GM12892 (cell line): ENCODE measurements around the gene CTNS. TPM values are rescaled to one million over a fixed set of nuclear protein-coding genes. Genes with fewer than 3 reads are reported as not detected.

ENCODE experiments used
- DNase-seq: peaks from one replicate; pipeline ENCODE4 v3.0.0; 2011; ENCODE audit not compliant: insufficient read length
- FAIRE-seq: peaks from 2 replicates; lab custom pipeline; 2011; peaks lifted over from hg19 to GRCh38; lab: Jason Lieb, UNC
- POLR2A ChIP-seq: IDR thresholded peaks from 2 replicates; pipeline ENCODE4 v1.6.1; 2011; ENCODE audit warnings: low read depth, low read length, control low read depth
- POLR2AphosphoS5 ChIP-seq: IDR thresholded peaks from 2 replicates; pipeline ENCODE4 v1.6.1; 2011; ENCODE audit warnings: low read depth, low read length, control low read depth
- TAF1 ChIP-seq: IDR thresholded peaks from 2 replicates; pipeline ENCODE4 v1.6.1; 2011; ENCODE audit warnings: low read depth, mild to moderate bottlenecking, control low read depth, low read length, borderline replicate concordance
- polyA plus RNA-seq: library from polyadenylated mRNA; unstranded; fragments of >200 nt; gene quantifications from one replicate; pipeline ENCODE4 v1.2.1, GENCODE V29; 2012; ENCODE audit warnings: missing spikeins, inconsistent platforms; ENCODE audit not compliant: missing spikeins

CTNS gene
- 5.6 TPM for polyA plus RNA-seq

DNA sequence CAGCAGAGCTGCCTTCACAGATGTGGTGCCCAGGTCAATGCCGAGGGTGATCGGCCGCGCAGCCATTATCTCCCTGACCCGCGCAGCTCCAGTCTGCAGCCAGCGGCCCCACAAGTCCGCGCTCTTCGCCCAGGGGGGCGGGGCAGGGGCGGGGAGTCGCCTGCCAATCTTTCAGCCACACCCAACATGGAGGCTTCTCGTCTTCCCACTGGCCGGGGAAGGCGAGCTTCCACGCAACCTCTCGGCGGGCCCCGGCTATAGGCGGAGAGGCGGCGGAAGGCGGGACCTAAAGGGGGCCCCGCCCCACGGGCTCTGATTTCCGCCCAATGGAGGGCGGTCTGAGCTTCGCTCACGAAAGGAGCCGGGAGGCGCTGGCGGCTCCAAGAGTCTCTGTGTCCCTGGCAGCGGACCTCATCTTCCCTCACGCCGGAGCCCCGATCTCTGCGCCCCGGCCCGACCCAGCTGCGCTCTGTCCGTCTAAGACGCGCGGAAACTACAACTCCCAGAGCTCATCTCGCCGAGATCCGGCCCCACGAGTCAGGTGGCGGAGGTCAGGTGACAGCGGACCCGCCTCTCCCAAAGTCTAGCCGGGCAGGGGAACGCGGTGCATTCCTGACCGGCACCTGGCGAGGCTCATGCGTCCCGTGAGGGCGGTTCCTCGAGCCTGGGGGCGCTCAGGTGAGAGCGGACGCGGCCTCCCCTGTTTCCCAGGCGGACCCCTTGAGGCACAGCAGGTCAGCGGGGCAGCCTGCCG is at the start of gene CTNS, which contains the start of gene SHPK:
CTNS (plus strand) TSS at position 607 of the 754 bp plus-strand sequence. CDS start 3,447 bp downstream, outside the sequence.
SHPK (minus strand) TSS at position 97 of the 754 bp plus-strand sequence; CDS start at position 66, 31 bp downstream.
- FAIRE-seq = peak; percentile 99
- TF ChIP-seq POLR2AphosphoS5 (peak; percentile 46; the same call in 1 of the 2 replicates), POLR2A (peak; percentile 83), TAF1 (peak; percentile 52; the same call in 1 of the 2 replicates)
- DNase-seq = peak; percentile 99

DNA sequence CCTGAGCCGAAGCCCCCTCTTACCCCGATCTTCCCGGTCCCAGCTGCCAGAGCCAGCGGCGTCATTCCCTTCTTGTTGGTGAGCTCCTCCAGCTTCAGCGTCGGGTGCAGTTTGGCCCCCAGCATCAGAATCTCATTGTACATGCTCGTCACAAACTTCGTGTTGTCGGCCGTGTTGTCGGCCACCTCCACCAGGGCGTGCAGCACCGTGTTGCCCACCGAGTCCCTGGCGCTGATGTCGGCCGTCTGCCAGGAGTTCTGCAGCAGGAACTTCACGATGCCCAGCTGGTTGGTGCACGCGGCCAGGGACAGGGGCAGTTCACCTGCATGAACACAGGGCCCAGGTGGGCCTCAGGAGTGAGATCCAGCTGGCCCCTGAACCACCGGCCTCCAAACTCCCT is 46.8 kb upstream of the CTNS start:
- FAIRE-seq = no peak
- no peak for DNase-seq
- TF ChIP-seq POLR2A (no peak), POLR2AphosphoS5 (no peak), TAF1 (no peak)

DNA sequence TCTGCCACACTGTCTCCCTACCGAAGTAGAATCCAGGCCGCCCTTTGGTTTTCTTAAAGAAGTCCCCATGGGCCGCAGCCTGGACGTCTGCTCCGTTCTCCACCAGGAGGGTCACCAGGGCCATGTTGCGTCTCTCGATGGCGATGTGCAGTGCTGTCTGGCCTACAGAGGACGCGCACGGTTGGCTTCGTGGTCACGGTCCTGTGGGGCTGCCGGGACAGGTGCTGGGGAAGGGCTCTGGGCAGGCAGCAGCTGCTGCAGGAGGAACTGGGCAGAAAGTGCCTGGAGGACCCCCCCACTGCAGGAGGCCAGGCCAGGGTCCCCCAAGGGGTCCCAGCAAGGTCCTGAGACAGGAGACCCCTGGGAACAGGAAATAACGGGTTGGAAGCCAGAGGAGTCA is 46.3 kb upstream of the CTNS start:
- FAIRE-seq (no peak), DNase-seq (no peak)
- no peak for TF ChIP-seq POLR2A
- no peak for TF ChIP-seq TAF1
- no peak for TF ChIP-seq POLR2AphosphoS5

DNA sequence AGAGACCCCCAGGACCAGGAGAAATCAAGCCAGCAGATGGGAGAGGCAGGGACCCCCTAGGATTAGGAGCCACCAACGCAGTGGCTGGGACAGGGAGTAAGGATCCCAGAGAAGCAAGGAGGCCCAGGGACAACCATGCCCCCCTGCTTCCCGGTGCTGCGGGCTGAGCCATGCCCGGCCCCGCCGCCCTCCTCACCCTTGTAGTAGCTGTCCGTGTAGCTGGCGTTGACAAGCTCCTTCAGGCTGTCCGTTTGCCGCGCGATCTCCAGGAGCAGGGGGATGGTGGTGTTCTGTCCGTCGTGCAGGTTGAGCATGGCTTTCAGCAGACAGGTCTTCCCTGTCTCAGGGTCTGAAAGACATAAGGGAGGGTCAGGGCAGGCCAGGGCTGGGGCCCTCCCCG is 45.8 kb upstream of the CTNS start:
- FAIRE-seq = no peak
- DNase-seq = no peak
- TF ChIP-seq POLR2AphosphoS5 (no peak), POLR2A (no peak), TAF1 (no peak)

DNA sequence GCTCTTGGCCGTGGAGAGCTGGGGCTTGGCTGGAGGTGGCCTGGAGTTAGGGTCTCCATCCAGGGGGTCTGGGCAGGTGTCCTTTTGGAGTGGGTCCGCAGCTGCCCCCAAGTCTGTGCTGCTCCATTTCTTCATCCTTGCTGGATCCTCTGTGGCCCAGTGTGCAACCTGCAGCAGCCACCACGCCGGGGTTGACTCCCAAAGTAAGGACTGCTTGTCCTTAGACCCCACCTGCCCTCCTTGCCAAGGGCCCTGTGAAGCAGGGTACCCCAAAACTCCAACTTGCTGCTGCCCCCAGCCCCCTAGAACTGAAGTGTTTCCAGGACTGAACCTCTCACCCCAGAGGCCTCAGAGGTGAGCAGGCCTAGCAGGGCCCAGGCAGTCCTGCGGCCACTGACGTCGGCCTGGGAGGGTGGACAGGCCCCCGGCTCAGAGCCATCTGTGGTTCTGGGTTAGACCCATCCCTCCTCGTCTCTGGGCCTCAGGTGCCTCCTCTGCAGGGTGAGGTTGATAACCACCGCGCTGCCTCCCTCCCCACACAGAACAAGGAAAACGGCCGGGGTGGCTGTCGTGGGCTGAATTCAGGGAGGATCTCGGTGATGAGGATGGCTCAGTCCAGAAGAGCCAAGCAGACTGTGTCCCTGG is 44.2 kb upstream of the CTNS start:
- DNase-seq (no peak), FAIRE-seq (no peak)
- TF ChIP-seq POLR2A = no peak
- no peak for TF ChIP-seq POLR2AphosphoS5
- TF ChIP-seq TAF1 = no peak

DNA sequence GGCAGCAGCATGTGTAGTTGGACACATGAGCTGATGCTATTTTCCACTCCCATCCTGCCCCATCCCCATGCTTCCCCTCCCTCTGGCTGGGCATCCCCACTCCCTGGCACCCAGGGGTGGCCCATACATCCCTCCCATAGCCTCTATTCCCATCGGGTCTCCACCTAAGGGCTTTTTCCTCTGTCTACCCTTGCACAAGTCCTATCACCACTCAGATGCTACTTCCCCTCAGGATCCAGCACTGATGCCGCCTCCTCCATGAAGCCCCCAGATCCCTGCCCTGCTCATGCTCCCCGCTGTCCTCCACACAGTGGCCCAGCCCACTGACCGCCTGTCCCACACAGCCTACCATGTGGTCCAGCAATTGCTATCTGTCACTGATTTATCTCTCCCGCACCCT is 43.2 kb upstream of the CTNS start:
- no peak for DNase-seq
- no peak for FAIRE-seq
- no peak for TF ChIP-seq TAF1
- no peak for TF ChIP-seq POLR2AphosphoS5
- no peak for TF ChIP-seq POLR2A

DNA sequence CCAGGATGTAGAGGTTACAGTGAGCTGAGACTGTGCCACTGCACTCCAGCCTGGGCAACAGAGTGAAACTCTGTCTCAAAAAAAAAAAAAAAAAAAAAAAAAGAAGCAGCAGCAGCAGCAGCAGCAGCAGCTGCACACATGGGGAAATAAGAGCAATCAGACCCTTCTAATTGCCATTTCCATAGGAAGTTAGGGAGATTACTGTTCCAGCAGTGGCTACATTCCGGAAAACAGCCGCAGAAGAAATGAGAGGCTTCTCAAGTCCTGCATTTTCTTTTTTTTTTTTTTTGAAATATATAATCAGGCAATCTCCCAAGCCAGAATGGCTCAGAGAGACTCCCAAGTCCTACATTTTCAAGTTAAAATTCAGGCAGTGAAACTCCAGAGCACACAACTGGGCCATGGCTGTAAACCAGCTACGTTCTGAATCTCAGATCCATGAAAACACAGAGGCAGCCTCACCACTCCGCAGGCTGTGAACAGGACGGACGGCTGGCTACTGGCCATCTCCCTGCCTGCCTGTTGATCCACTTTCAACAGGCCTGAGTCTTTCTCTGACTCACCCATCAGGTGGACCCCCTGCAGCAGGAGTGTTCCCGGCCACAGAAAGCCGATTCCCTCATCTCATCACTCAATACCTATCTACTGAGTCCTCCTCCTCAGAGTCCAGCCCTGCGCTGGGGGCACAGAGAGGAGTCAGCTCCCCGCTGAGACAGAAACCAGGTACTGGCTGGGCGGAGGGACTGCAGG is 42.3 kb upstream of the CTNS start:
- DNase-seq (no peak), FAIRE-seq (no peak)
- TF ChIP-seq POLR2A (no peak), TAF1 (no peak), POLR2AphosphoS5 (no peak)

DNA sequence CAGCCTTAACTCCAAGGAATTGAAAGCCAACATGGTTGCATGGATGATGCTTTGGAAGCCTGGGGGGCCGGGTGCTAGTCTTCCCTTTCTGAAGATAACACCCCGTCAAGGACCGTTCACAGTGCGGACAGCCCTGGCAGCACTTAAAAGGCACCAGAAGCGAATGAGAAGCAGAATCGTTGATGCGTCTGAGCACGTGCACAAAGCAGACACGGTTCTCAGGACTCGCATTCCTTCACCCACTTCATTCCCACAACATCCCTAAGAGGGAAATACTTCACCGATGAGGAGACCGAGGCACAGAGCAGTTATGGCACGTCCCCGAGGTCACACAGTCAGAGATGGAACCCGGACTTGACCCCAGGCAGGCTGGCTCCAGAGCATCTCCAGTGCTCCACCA is 41.6 kb upstream of the CTNS start:
- TF ChIP-seq TAF1 (no peak), POLR2AphosphoS5 (no peak), POLR2A (no peak)
- no peak for FAIRE-seq
- no peak for DNase-seq

DNA sequence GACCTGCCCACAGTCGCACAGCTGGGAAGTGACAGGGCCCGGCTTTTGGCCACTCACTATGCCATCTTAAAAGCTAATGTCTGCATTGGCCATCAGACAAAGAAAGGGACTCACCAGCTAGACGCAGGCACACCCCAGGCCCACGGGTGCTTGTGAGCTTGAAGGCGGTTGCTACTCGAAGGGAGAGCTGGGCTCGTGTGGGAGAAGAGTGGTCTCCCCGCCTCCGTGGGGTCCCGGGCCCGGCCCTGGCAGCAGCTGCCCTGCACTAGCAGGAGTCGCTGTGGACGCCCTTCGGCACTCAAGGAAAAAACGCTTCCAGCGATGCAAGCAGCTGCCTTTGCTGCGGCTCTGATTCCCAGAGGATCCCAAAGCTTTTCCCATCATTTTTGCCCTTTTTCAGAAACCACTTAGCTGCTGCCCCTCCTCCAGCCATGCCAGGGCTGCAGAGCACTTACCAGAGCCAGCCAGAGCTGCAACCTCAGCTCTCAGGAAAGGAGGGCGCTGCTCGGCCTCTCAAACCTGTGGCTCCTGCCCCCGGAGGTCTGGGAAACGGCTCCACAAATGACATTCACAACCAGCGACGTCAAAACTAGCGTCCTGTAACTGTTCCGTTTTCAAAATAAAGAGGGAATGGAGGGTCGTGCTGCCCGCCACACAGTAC is 39.6 kb upstream of the CTNS start:
- DNase-seq (no peak), FAIRE-seq (no peak)

DNA sequence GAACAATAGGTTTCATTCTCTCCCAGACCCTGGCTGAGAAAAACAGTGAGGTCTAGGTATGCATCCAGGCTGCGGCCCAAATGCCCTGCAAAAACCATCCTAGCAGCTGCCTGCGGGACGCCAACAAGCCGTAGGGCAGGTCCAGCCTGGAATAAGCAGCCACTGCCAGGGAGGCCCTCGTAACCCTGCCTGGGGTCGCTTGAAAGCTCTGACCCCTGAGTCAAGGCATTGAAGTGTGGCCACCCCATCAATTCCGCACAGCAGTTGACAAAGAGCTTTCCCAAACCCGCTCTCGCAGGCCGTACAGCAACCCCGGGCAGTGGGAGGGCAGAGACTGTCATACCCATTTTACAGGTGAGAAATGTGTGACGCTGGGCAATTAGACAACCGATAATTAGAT is 38.5 kb upstream of the CTNS start:
- FAIRE-seq (no peak), DNase-seq (no peak)
- TF ChIP-seq POLR2A = no peak
- TF ChIP-seq TAF1 = no peak
- no peak for TF ChIP-seq POLR2AphosphoS5

More for the DNA sequence above, 39.6 kb upstream of the CTNS start:
- no peak for TF ChIP-seq POLR2AphosphoS5
- TF ChIP-seq POLR2A = no peak
- no peak for TF ChIP-seq TAF1
